Parathyroid adenoma (tissue), 2 donors: ENCODE measurements around the gene OGT.
"Not testable (repeated sequence)": the region's sequence is repeated elsewhere in the genome, so short reads cannot be mapped to it uniquely, and the experiment has no call there.

Experiments
- H2AFZ ChIP-seq: fragments of 300-600 bp; sonication (generic); one replicate; pipeline ENCODE4 v1.7.0; 2017; ENCODE audit warnings: antibody characterized with exemption, mild to moderate bottlenecking
- H3K27ac ChIP-seq: fragments of 300-600 bp; sonication (generic); one replicate; pipeline ENCODE4 v1.7.0; 2017
- H3K27me3 ChIP-seq: fragments of 300-600 bp; sonication (generic); one replicate; pipeline ENCODE4 v1.7.0; 2017; ENCODE audit warnings: low read length; ENCODE audit not compliant: control insufficient read depth, insufficient read depth
- H3K36me3 ChIP-seq: fragments of 300-600 bp; sonication (generic); one replicate; pipeline ENCODE4 v1.7.0; 2017; ENCODE audit warnings: low read length; ENCODE audit not compliant: control insufficient read depth, insufficient read depth
- H3K4me1 ChIP-seq: fragments of 300-600 bp; sonication (generic); one replicate; pipeline ENCODE4 v1.7.0; 2017; ENCODE audit warnings: control low read depth
- H3K4me2 ChIP-seq: fragments of 300-600 bp; sonication (generic); one replicate; pipeline ENCODE4 v1.7.0; 2017; ENCODE audit warnings: low read length
- H3K4me3 ChIP-seq: fragments of 300-600 bp; sonication (generic); one replicate; pipeline ENCODE4 v1.7.0; 2017; ENCODE audit warnings: low read depth, low read length
- H3K79me2 ChIP-seq: fragments of 300-600 bp; sonication (generic); one replicate; pipeline ENCODE4 v1.7.0; 2017; ENCODE audit warnings: control low read depth
- H3K9ac ChIP-seq: fragments of 300-600 bp; sonication (generic); one replicate; pipeline ENCODE4 v1.7.0; 2017; ENCODE audit warnings: mild to moderate bottlenecking
- H3K9me3 ChIP-seq: fragments of 300-600 bp; sonication (generic); one replicate; pipeline ENCODE4 v1.7.0; 2017; ENCODE audit warnings: low read length; ENCODE audit not compliant: control insufficient read depth
- CTCF ChIP-seq: fragments of 300-600 bp; sonication (generic); IDR thresholded peaks from one replicate; pipeline ENCODE4 v1.7.0; 2017; ENCODE audit warnings: antibody characterized with exemption, mild to moderate bottlenecking
- donor health status: primary hyperparathyroidism.

Gene OGT

GRCh38 chrX:71510161-71510560 lies 22.7 kb upstream of the OGT start:
- Histone ChIP-seq H3K27ac (no peak overlapping the region), H3K9ac (no peak overlapping the region), H3K4me3 (no peak overlapping the region), H3K79me2 (no peaks in the 10 kb centered on the region), H3K4me2 (no peak overlapping the region), H3K27me3 (no peaks in the 10 kb centered on the region), H2AFZ (no peak overlapping the region), H3K36me3 (no peaks in the 10 kb centered on the region), H3K4me1 (no peaks in the 10 kb centered on the region), H3K9me3 (no peaks in the 10 kb centered on the region)
- TF ChIP-seq CTCF: no peak

- H3K27ac ChIP-seq, H3K36me3 ChIP-seq, H3K4me1 ChIP-seq, H2AFZ ChIP-seq, H3K4me3 ChIP-seq, H3K9me3 ChIP-seq, H3K79me2 ChIP-seq, H3K4me2 ChIP-seq, H3K27me3 ChIP-seq, H3K9ac ChIP-seq: not testable (repeated sequence)
Observed at GRCh38 chrX:71513731-71514130, 19.2 kb upstream of the OGT start.

- Histone ChIP-seq H3K4me2 (no peak overlapping the region), H3K4me3 (no peak overlapping the region), H3K27me3 (no peaks in the 10 kb centered on the region), H3K9ac (no peak overlapping the region), H3K27ac (no peak overlapping the region), H3K79me2 (no peaks in the 10 kb centered on the region), H3K4me1 (no peaks in the 10 kb centered on the region), H3K36me3 (no peaks in the 10 kb centered on the region), H2AFZ (no peak overlapping the region), H3K9me3 (no peaks in the 10 kb centered on the region)
- no peak for TF ChIP-seq CTCF
Observed at GRCh38 chrX:71514367-71515037, 18.4 kb upstream of the OGT start.

DNA sequence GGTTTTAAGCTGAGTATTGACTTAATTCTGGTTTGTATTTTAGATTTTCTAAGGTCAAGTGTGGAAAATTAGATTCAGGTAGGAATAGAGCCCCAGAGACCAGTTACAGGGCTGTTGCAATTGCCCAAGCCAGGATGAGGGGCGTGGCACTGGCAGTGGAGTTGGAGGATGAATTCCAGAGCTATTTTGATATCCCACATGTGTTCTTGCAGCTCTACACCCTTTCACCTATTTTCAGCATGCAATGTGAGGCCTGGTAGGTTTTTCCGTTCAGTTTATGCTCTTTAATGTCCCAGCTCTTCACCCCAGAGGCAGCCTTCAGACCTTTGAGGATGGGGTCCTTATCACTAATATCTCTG lies 17.9 kb upstream of the OGT start:
- Histone ChIP-seq H3K9ac (no peak overlapping the region), H3K4me3 (no peak overlapping the region), H3K79me2 (no peaks in the 10 kb centered on the region), H3K9me3 (no peaks in the 10 kb centered on the region), H3K4me2 (no peak overlapping the region), H3K4me1 (no peaks in the 10 kb centered on the region), H3K36me3 (no peaks in the 10 kb centered on the region), H3K27me3 (no peaks in the 10 kb centered on the region), H2AFZ (no peak overlapping the region), H3K27ac (no peak overlapping the region)
- TF ChIP-seq CTCF: no peak

DNA sequence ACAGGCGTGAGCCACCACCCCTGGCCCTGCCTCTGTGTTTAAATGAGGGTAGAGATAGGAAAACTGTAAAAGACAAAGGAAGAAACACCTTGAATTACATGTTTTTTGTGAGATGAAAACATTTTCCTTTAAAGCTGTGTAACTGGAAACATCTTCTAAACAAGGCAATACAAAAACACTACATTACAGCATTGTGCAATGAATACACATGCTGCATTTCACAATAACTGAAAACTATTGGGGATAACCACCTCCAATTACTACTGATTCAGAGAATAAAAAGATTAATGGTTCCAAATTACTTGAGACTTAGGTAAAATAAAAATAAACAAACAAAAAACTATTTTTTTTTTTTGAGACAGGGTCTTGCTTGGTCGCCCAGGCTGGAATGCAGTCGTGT lies 7.6 kb upstream of the OGT start:
- Histone ChIP-seq H3K36me3 (no peaks in the 10 kb centered on the region), H3K27me3 (no peaks in the 10 kb centered on the region), H3K4me3 (no peak overlapping the region), H3K4me1 (no peaks in the 10 kb centered on the region), H3K4me2 (no peak overlapping the region), H3K79me2 (no peaks in the 10 kb centered on the region), H2AFZ (no peak overlapping the region), H3K27ac (no peak overlapping the region), H3K9ac (no peak overlapping the region), H3K9me3 (no peaks in the 10 kb centered on the region)
- TF ChIP-seq CTCF: no peak
